Measurements from ENCODE around the gene PPP1R17. TPM values are rescaled to one million over a fixed set of nuclear protein-coding genes. Genes with fewer than 3 reads are reported as not detected.

PPP1R17 gene
- total and polyA plus RNA-seq, 8 donors: not detected

GRCh38 chr7:31734456-31734855 lies 47.4 kb downstream of the PPP1R17 start:
- TF ChIP-seq, protein P1, sequence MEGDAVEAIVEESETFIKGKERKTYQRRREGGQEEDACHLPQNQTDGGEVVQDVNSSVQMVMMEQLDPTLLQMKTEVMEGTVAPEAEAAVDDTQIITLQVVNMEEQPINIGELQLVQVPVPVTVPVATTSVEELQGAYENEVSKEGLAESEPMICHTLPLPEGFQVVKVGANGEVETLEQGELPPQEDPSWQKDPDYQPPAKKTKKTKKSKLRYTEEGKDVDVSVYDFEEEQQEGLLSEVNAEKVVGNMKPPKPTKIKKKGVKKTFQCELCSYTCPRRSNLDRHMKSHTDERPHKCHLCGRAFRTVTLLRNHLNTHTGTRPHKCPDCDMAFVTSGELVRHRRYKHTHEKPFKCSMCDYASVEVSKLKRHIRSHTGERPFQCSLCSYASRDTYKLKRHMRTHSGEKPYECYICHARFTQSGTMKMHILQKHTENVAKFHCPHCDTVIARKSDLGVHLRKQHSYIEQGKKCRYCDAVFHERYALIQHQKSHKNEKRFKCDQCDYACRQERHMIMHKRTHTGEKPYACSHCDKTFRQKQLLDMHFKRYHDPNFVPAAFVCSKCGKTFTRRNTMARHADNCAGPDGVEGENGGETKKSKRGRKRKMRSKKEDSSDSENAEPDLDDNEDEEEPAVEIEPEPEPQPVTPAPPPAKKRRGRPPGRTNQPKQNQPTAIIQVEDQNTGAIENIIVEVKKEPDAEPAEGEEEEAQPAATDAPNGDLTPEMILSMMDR (IDR thresholded peaks at IDR 0.05): no peak
- Histone ChIP-seq H3K4me1 (no peaks in the 10 kb centered on the region), H3K27ac (no peak overlapping the region), H3K9me3 (no peaks in the 10 kb centered on the region), H3K36me3 (no peaks in the 10 kb centered on the region), H3K27me3 (no peaks in the 10 kb centered on the region), H3K4me3 (no peak overlapping the region)
- FAIRE-seq (no peak), ATAC-seq (no peak), DNase-seq (no peak)
- WGBS, 2 donors: 65 to 70% methylated on average over 5 of the region's 5 CpGs
- intact Hi-C loops (cut with DNase I): loop anchor here in 1 of 3 donors (5.0 to 10.0 kb wide), 2 partner anchors 82 to 290 kb away; no protein-coding TSS in a partner anchor

DNA sequence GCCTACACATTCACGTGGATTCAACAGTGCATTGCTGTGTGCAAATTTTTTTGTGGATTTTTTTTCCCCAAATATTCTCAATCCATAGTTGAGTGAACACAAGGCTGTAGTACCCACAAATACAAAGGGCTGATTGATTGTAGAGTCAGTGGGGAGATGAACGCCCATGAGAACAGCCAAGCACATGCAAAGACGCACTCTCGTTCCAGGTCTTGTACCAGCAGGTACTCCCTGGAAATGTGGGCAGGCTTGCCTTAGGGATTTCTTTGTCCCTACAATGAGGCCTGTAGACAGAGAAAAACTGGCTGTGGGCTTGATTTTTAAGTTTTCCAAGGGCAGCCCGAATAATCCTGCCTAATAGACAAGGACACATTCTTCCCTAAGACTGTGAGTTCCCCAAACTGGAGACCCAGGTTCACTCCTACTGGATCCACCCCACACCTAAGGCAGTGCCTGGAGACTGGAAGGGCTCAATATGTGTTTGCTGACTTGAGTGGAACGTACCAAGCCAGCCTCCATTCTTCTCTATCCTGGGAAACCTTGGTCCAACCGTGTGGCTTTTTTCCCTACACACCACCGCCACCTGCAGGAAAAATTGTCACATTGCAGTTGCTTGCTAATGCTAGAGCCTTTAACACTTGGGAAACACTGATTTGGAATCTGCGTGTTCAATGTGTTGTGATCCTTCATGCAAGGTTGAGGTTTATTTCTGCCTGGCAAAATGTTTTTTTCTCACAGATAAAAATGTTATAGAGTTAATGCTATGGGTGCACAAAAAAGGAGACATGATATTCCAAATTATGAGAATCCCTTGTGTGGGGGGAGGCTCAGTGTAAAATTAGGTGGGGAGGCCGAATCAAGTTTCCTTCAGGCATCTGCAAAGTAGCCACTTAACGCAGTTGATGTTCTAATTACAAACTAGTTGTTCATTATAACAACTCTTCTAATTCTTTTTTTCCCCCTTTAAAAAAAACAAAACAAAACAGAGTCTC lies 49.3 kb downstream of the PPP1R17 start:
- ATAC-seq (peak; percentile 91 to 98 (median 94)), DNase-seq (peak in 5 of 6 donors; percentile 43 to 74 (median 63)), FAIRE-seq (no peak)
- intact Hi-C loops (cut with DNase I): loop anchor here in 1 of 3 donors (5.0 to 10.0 kb wide), 2 partner anchors 291 to 604 kb away; no protein-coding TSS in a partner anchor
- no peak overlapping the region for H3K4me3 ChIP-seq
- TF ChIP-seq, protein P1 (IDR thresholded peaks at IDR 0.05): peak; percentile 73 to 93 (median 80)
- H3K4me1 ChIP-seq: no peaks in the 10 kb centered on the region
- no peaks in the 10 kb centered on the region for H3K9me3 ChIP-seq
- WGBS, 2 donors: 45 to 51% methylated on average over 11 of the region's 11 CpGs
- no peak overlapping the region for H3K27ac ChIP-seq
- no peaks in the 10 kb centered on the region for H3K36me3 ChIP-seq
- H3K27me3 ChIP-seq: no peaks in the 10 kb centered on the region

DNA sequence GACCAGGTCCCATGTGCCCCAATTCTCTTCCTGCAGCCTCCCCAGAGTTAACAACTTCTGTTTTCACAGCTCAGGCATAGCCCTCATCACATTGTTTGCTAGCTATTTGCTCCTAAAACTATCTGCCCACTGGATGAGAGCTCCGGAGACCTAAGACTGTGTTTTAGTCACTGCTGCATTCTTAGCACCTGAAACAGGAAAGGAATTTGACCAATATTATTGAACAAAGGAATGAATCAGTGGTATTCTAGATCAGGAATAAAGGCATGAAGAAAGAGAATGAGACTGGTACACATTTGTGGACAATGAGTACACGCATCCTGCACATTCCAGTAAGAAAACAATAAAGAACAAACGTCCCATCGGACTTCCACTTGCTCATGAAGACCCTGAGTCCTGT lies 54.8 kb downstream of the PPP1R17 start:
- 49 to 52% methylated on average over 4 of the region's 4 CpGs for WGBS, 2 donors
- FAIRE-seq: no peak
- intact Hi-C loops (cut with DNase I): loop anchor here in 2 of 3 donors (10.0 kb wide), 1 partner anchor 463 kb away; no protein-coding TSS in a partner anchor
- Histone ChIP-seq H3K27me3 (no peaks in the 10 kb centered on the region), H3K4me1 (no peaks in the 10 kb centered on the region), H3K27ac (no peak overlapping the region), H3K9me3 (no peaks in the 10 kb centered on the region), H3K4me3 (no peak overlapping the region), H3K36me3 (no peaks in the 10 kb centered on the region)
- no peak for DNase-seq
- ATAC-seq: no peak
- TF ChIP-seq, protein P1 (IDR thresholded peaks at IDR 0.05): no peak

GRCh38 chr7:31744294-31744874 lies 57.4 kb downstream of the PPP1R17 start:
- TF ChIP-seq, protein P1 (IDR thresholded peaks at IDR 0.05): peak; percentile 60 to 83 (median 72)
- ATAC-seq (peak in 3 of 4 donors; percentile 91), DNase-seq (peak in 4 of 6 donors; percentile 22 to 65 (median 22)), FAIRE-seq (no peak)
- Histone ChIP-seq H3K27me3 (no peaks in the 10 kb centered on the region), H3K36me3 (no peaks in the 10 kb centered on the region), H3K4me1 (no peaks in the 10 kb centered on the region), H3K4me3 (no peak overlapping the region), H3K27ac (no peak overlapping the region), H3K9me3 (no peaks in the 10 kb centered on the region)
- WGBS, 2 donors: 1% methylated on average over 4 of the region's 4 CpGs
- intact Hi-C loops (cut with DNase I): loop anchor here in 2 of 3 donors (10.0 kb wide), 1 partner anchor 460 kb away; no protein-coding TSS in a partner anchor

All from pancreas (tissue), 10 donors.